ENCODE data around the gene CLIP1.

DNA sequence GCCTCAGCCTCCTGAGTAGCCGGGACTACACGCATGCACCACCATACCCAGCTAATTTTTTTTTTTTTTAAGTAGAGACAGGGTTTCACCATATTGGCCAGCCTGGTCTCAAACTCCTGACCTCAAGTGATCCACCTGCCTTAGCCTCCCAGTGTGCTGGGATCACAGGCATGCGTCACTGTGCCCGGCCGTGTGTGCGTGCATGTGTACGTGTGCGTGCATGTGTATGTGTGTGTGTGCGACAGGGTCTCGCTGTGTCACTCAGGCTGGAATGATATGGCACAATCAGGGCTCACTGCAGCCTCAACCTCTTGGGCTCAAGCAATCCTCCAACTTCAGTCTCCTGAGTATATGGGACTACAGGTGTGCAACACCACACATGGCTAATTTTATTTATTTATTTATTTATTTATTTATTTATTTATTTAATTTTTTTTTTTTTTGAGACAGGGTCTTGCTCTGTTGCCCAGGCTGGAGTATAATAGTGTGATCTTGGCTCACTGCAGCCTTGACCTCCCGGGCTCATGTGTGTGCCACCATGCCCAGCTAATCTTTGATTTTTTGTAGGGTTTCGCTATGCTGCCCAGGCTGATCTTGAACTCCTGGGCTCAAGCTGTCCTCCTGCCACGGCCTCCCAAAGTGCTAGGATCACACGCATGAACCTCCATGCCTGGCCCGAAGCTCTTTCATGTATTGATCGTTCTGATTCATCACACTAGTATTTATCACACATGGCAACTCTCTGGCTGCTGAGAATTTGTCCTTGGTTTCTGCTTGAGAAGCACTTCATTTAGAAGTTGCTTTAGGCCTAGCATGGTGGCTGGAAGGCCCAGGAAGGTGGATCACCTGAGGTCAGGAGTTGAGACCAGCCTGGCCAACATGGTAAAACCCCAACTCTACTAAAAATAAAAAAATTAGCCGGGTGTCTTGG lies 35.9 kb upstream of the CLIP1 start:
- TF ChIP-seq, protein P1, sequence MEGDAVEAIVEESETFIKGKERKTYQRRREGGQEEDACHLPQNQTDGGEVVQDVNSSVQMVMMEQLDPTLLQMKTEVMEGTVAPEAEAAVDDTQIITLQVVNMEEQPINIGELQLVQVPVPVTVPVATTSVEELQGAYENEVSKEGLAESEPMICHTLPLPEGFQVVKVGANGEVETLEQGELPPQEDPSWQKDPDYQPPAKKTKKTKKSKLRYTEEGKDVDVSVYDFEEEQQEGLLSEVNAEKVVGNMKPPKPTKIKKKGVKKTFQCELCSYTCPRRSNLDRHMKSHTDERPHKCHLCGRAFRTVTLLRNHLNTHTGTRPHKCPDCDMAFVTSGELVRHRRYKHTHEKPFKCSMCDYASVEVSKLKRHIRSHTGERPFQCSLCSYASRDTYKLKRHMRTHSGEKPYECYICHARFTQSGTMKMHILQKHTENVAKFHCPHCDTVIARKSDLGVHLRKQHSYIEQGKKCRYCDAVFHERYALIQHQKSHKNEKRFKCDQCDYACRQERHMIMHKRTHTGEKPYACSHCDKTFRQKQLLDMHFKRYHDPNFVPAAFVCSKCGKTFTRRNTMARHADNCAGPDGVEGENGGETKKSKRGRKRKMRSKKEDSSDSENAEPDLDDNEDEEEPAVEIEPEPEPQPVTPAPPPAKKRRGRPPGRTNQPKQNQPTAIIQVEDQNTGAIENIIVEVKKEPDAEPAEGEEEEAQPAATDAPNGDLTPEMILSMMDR (IDR thresholded peaks at IDR 0.05; ENCODE audit: low read length): no peak
- TF ChIP-seq EZH2 (optimal IDR thresholded peaks at IDR 0.05; ENCODE audit: low read depth, low read length): no peak
